GM12801 (cell line): ENCODE data around the gene TMCC1.

Source experiments
- CTCF ChIP-seq: IDR thresholded peaks from one replicate; pipeline ENCODE4 v1.5.1; 2011; ENCODE audit warnings: control low read depth; ENCODE audit not compliant: insufficient read length; ENCODE audit errors: extremely low read depth

The TMCC1 gene

DNA sequence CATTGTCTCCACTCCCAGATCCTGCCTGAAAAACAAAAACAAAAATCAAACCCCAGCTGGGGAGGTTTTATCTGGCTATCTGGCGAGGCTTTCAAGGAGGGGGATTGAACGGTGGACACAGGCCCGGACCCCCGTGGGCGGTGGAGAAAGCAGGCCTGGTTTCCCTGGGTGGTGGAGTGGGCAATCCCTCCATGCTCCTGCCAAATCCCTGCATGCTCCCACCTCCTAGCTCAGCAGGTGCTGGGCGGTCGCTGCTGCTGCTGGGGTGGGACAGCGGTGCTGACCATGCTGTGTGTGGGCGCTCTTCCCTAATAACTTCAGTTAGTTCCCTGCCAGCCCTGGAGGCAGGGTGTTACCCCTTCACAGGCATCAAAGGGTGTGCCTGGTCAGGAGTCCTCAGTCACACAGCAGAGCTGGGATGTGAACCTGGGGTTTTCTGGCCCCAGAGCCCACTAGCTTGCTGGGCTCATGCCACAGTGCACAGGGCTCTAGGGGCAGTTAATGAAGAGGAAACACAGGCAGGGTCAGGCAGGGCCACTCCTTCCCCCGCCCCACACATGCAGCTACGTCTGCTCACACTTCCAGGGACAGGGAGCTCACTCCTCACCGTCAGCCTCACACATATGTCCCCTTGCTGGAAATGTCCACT, 271.2 kb downstream of the TMCC1 start:
- TF ChIP-seq CTCF = no peak

DNA sequence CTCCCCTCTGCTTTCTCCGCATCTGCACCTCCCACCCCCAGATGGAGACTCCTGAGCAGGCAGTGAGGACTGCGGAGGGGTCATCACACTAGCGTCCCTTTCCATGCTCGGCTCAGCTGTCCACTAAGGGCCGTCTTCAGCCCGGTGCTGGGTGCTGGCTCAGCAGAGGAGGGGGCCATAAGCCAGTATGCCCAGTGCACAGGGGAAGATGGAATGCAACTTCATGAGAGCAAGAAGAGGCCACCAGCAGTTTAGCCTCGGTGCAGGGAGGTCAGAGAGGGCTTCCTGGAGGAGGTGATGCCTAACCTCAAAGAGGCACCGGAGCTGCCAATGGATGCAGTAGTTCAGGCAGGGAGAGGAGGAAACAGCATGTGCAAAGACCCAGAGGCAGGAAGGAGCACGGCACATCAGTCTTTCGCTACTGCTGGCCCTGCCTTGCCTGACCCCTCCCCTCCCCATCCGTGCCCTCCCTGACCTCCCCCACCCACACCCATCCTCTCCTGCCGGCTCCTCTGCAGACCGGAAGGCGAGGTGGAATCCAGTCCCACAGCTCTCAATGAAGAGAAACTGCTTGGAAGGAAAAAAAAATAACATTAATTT, 271.8 kb downstream of the TMCC1 start:
- TF ChIP-seq CTCF = no peak

- TF ChIP-seq CTCF = no peak
Observed at GRCh38 chr3:129620828-129621559, 272.5 kb downstream of the TMCC1 start.

DNA sequence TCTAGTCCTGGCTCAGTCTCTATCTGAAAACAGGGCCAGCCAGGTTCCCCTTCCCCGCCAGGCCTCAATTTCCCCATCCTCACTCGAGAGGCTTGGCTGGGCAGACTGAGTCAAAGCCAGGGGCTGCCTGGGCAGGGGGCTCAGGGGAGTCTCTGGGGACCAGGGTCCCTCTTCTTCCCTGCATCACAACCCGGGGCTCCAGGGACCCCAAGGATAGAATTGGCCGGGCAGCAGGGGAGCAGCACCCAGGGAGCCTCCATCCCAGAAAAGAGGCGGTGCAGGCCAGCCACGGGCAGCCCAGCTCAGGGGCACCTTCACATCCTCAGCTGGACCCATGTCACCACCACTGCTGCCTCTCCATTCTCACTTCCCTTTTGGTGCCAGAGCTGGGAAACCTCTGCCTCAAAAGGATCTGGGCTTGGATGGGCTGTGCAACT, 273.8 kb downstream of the TMCC1 start:
- TF ChIP-seq CTCF = no peak

DNA sequence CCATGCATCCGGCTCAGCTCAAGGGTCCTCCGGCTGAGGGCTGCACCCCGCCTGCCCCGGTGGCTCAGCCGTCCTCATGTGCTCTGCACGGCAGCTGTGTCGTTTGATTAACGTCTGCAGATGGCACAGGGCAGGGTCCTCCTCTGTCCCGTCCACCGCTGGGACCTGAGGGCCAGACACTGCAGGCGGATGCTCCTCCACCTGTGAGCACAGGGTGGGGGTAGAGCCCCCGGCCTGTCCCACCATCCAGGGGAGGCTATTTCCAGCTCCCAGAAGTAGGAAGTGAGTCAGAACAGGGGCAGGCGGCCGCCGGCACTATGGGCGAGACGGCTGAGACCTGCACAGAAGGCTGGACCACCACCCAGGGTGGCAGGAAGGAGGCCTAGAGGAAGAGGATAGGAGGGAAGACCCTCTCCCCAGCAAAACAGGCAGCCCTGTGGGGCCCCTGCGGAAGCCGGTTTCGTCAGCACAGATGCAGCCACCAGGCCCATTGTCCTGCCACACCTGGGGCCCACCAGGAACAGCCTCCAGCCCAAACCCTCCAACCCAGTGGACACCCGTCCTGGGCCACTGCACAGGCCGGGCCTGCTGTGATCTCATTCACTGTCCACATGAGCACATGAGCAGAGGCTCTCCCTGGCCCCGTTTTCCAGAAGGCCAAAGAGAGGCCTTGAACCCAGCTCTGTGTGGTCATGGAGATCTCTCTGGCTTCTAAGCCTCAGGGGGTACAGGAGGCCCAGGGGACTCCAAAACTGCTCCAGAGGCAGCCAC, 274.4 kb downstream of the TMCC1 start:
- no peak for TF ChIP-seq CTCF

DNA sequence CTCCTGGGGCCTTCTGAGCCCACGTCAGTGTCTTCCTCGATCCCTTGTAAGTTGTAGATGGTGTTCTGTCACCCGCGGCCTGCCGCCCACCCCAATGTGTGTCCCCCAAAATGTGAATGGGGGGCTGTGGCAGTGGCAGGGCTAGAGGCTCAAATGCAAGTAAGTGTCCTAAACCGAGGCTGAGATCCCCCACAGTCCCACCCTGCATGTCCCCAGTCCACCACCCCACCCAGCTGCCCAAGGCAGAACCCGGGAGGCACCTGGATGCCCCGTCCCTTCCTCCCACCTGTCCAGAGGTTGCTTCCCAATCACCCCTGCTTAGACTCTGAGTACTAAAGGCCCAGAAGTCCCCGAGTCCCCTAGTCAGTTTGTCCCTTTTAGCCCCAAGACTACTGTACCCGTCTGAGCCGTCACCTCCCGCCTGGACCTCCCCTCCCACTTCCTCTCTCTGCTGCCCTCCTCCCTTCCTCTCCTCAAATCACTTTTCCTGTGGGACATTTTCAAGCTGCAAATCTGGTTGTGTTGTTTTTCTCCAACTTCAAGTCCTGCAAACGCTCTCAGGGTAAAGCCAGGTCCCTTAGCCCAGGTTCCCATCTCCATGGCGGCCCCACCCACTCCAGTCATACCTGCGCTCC, 275.2 kb downstream of the TMCC1 start:
- TF ChIP-seq CTCF = no peak
